ENCODE results near the gene DOCK10.

- TF ChIP-seq CTCF (IDR thresholded peaks at IDR 0.05) (no peak), POLR2A (IDR thresholded peaks at IDR 0.05) (no peak)
Observed at GRCh38 chr2:224968051-224968450, 74.2 kb downstream of the DOCK10 start.

Data from uterus (tissue), 2 donors.